Neuronal stem cell (in vitro differentiated cells): ENCODE results near the gene THAP3.
A peak's percentile ranks its signal among the peaks of the same experiment; 100 is the strongest.

Experiments used
- DNase-seq: peaks from one replicate; pipeline ENCODE4 v3.0.0-alpha.2; 2013; ENCODE audit warnings: low spot score
- H2AFZ ChIP-seq: one replicate; pipeline ENCODE4 v1.6.1; 2013; ENCODE audit warnings: mild to moderate bottlenecking, low read length, inconsistent platforms
- H2AK5ac ChIP-seq: 2 replicates; pipeline ENCODE4 v1.6.1; 2013; ENCODE audit warnings: low read depth, mild to moderate bottlenecking, inconsistent platforms, low read length, moderate library complexity, mixed read lengths
- H2BK120ac ChIP-seq: 2 replicates; pipeline ENCODE4 v1.6.1; 2013; ENCODE audit warnings: low read depth, mild to moderate bottlenecking, inconsistent platforms, low read length, moderate library complexity, mixed read lengths
- H2BK12ac ChIP-seq: one replicate; pipeline ENCODE4 v1.6.1; 2013; ENCODE audit warnings: low read length, inconsistent platforms
- H2BK15ac ChIP-seq: 2 replicates; pipeline ENCODE4 v1.6.1; 2013; ENCODE audit warnings: mild to moderate bottlenecking, low read length, inconsistent platforms, mixed read lengths
- H2BK5ac ChIP-seq: one replicate; pipeline ENCODE4 v1.6.1; 2013; ENCODE audit warnings: inconsistent platforms, mild to moderate bottlenecking, low read length, moderate library complexity
- H3K14ac ChIP-seq: one replicate; pipeline ENCODE4 v1.6.1; 2013; ENCODE audit warnings: low read length, inconsistent platforms
- H3K18ac ChIP-seq: 2 replicates; pipeline ENCODE4 v1.6.1; 2013; ENCODE audit warnings: low read length, inconsistent platforms
- H3K23ac ChIP-seq: 2 replicates; pipeline ENCODE4 v1.6.1; 2013; ENCODE audit warnings: low read depth, mild to moderate bottlenecking, mixed read lengths, low read length, inconsistent platforms; ENCODE audit not compliant: poor library complexity
- H3K27ac ChIP-seq: replicated peaks from 3 replicates; pipeline ENCODE4 v1.5.1; 2013; ENCODE audit warnings: low read length, inconsistent platforms
- H3K27me3 ChIP-seq, 3 experiments: 2 replicates each; pipeline ENCODE4 v1.6.1; 2013; ENCODE audit warnings: low read length in 3 of 3, mild to moderate bottlenecking in 2 of 3, inconsistent platforms in 1 of 3, low read depth in 1 of 3, mixed read lengths in 1 of 3, moderate library complexity in 1 of 3; ENCODE audit not compliant: control insufficient read depth in 3 of 3, insufficient read depth in 3 of 3
- H3K36me3 ChIP-seq, 2 donors: replicated peaks in 1 of 2; 2 replicates each; pipeline ENCODE4 v1.6.1; 2013; ENCODE audit warnings: low read length in 2 of 2; ENCODE audit not compliant: control insufficient read depth in 2 of 2, insufficient read depth in 2 of 2
- H3K4ac ChIP-seq: 2 replicates; pipeline ENCODE4 v1.6.1; 2013; ENCODE audit warnings: inconsistent platforms, mild to moderate bottlenecking, low read length, moderate library complexity
- H3K4me1 ChIP-seq, 2 donors: 1 replicate in 1 of 2; 2 replicates in 1 of 2; pipeline ENCODE4 v1.6.1; 2013; ENCODE audit warnings: low read length in 2 of 2, low read depth in 1 of 2; ENCODE audit not compliant: control insufficient read depth in 2 of 2, insufficient read depth in 1 of 2
- H3K4me2 ChIP-seq: one replicate; pipeline ENCODE4 v1.6.1; 2013; ENCODE audit warnings: mild to moderate bottlenecking, low read length, inconsistent platforms; ENCODE audit not compliant: insufficient read depth, poor library complexity, severe bottlenecking
- H3K4me3 ChIP-seq, 2 donors: 2 replicates each; pipeline ENCODE4 v1.5.1; 2013; ENCODE audit warnings: low read length in 2 of 2, mild to moderate bottlenecking in 2 of 2, inconsistent platforms in 1 of 2, moderate library complexity in 1 of 2
- H3K79me1 ChIP-seq: one replicate; pipeline ENCODE4 v1.6.1; 2013; ENCODE audit warnings: low read depth, mild to moderate bottlenecking, inconsistent platforms, low read length, moderate library complexity
- H3K9ac ChIP-seq: one replicate; pipeline ENCODE4 v1.6.1; 2013; ENCODE audit warnings: mild to moderate bottlenecking, low read depth, low read length, inconsistent platforms; ENCODE audit not compliant: poor library complexity
- H3K9me3 ChIP-seq, 2 donors: replicated peaks in 1 of 2; 2 replicates each; pipeline versions ENCODE3 to v1.6.1; 2013; ENCODE audit warnings: low read length in 2 of 2, mild to moderate bottlenecking in 2 of 2, inconsistent platforms in 1 of 2, low read depth in 1 of 2, mixed read lengths in 1 of 2, moderate library complexity in 1 of 2; ENCODE audit not compliant: control insufficient read depth in 2 of 2, insufficient read depth in 1 of 2
- H4K8ac ChIP-seq: one replicate; pipeline ENCODE4 v1.6.1; 2013; ENCODE audit warnings: low read depth, mild to moderate bottlenecking, inconsistent platforms, low read length, moderate library complexity
- H4K91ac ChIP-seq: one replicate; pipeline ENCODE4 v1.6.1; 2013; ENCODE audit warnings: low read length, low read depth, mild to moderate bottlenecking, inconsistent platforms; ENCODE audit not compliant: poor library complexity
- WGBS, 2 donors: extraction: QIAGEN DNeasy Blood & Tissue Kit; methylation state at CpG; one replicate each; pipeline ENCODE4 v1.1.7; 2013; ENCODE audit warnings: missing lambda C conversion rate in 2 of 2, mixed read lengths in 1 of 2; ENCODE audit not compliant: insufficient read length in 2 of 2, insufficient replicate concordance in 1 of 2; ENCODE audit errors: extremely low coverage in 2 of 2; 5-methylcytosine and 5-hydroxymethylcytosine counted together

Gene THAP3

GRCh38 chr1:6579374-6580118 is 45.1 kb upstream of the THAP3 start, which contains the start of gene ZBTB48:
TSS of gene ZBTB48 (plus strand) at chr1:6579994. CDS start at chr1:6580610, 616 bp downstream.
- H3K27ac ChIP-seq, result peak within 1 kb of the TSS; percentile 65

DNA sequence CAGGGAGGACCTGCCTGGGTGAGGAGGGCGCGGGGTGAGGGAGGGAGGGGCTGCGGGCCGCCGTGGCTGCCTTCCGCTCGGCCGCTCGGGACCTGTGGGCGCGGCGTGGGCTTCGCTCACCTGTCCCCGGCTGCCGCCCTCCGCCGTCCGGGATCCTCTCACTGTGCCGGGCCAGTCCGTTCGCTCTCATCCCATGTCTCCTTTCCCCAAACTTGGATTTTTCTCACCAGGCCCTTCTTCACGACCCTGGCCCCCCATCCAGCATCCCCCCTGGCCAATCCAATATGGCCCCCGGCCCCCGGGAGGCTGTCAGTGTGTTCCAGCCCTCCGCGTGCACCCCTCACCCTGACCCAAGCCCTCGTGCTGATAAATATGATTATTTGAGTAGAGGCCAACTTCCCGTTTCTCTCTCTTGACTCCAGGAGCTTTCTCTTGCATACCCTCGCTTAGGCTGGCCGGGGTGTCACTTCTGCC is 44.5 kb upstream of the THAP3 start:
- Histone ChIP-seq H4K8ac (no peak overlapping the region), H3K4me3 (peak overlapping the region; percentile 69 to 83), H2BK120ac (peak overlapping the region; percentile 40), H2BK12ac (no peak overlapping the region), H3K36me3 (peaks cover 6 to 18% of the 10 kb centered on the region in 2 donors), H3K4me1 (peaks cover 14 to 27% of the 10 kb centered on the region in 2 donors), H2AFZ (peak overlapping the region; percentile 90), H2BK5ac (peak overlapping the region; percentile 83), H3K4me2 (peak overlapping the region; percentile 77), H2BK15ac (no peak overlapping the region), H3K79me1 (peaks cover 15% of the 10 kb centered on the region), H4K91ac (no peak overlapping the region), H3K27me3 (no peaks in the 10 kb centered on the region), H3K23ac (peak overlapping the region; percentile 98), H3K27ac (no peak overlapping the region), H3K9me3 (no peaks in the 10 kb centered on the region), H3K4ac (no peak overlapping the region), H3K9ac (peak overlapping the region; percentile 97), H2AK5ac (peak overlapping the region; percentile 42), H3K18ac (peak overlapping the region; percentile 98), H3K14ac (peak overlapping the region; percentile 71)
- no peak for DNase-seq
- no CpG with 5 or more reads among the region's 30 CpGs for WGBS, 2 donors

More at GRCh38 chr1:6579374-6580118, 45.1 kb upstream of the THAP3 start, which contains the start of gene ZBTB48:
- Histone ChIP-seq H3K4ac (peak within 1 kb of the TSS; percentile 53), H2BK15ac (peak within 1 kb of the TSS; percentile 11), H3K9ac (peak within 1 kb of the TSS; percentile 97), H3K4me3 (peak within 1 kb of the TSS; percentile 69 to 83), H3K23ac (peak within 1 kb of the TSS; percentile 98), H3K36me3 (peaks cover 6 to 15% of the 10 kb centered on the region in 2 donors), H2AK5ac (peak within 1 kb of the TSS; percentile 63), H2AFZ (peak within 1 kb of the TSS; percentile 91), H2BK5ac (peak within 1 kb of the TSS; percentile 83), H3K18ac (peak within 1 kb of the TSS; percentile 98), H3K79me1 (peaks cover 15% of the 10 kb centered on the region), H3K14ac (peak within 1 kb of the TSS; percentile 77), H3K4me1 (peaks cover 14 to 27% of the 10 kb centered on the region in 2 donors), H3K4me2 (peak within 1 kb of the TSS; percentile 84), H2BK12ac (peak within 1 kb of the TSS; percentile 14), H3K9me3 (no peaks in the 10 kb centered on the region), H3K27me3 (no peaks in the 10 kb centered on the region), H2BK120ac (peak within 1 kb of the TSS; percentile 52), H4K91ac (peak within 1 kb of the TSS; percentile 7), H4K8ac (peak within 1 kb of the TSS; percentile 52)
- peak; percentile 97 for DNase-seq
- no CpG with 5 or more reads among the region's 58 CpGs for WGBS, 2 donors

DNA sequence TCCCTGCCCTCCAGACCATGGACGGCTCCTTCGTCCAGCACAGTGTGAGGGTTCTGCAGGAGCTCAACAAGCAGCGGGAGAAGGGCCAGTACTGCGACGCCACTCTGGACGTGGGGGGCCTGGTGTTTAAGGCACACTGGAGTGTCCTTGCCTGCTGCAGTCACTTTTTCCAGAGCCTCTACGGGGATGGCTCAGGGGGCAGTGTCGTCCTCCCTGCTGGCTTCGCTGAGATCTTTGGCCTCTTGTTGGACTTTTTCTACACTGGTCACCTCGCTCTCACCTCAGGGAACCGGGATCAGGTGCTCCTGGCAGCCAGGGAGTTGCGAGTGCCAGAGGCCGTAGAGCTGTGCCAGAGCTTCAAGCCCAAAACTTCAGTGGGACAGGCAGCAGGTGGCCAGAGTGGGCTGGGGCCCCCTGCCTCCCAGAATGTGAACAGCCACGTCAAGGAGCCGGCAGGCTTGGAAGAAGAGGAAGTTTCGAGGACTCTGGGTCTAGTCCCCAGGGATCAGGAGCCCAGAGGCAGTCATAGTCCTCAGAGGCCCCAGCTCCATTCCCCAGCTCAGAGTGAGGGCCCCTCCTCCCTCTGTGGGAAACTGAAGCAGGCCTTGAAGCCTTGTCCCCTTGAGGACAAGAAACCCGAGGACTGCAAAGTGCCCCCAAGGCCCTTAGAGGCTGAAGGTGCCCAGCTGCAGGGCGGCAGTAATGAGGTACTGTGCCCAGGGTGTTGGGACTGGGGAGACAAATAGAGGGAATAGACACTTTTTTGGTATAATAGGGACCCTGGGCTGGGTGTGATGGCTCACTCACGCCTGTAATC is 43.9 kb upstream of the THAP3 start:
- Histone ChIP-seq H2AFZ (no peak overlapping the region), H4K91ac (no peak overlapping the region), H3K4me2 (peak overlapping the region; percentile 77), H2AK5ac (no peak overlapping the region), H4K8ac (no peak overlapping the region), H3K4ac (no peak overlapping the region), H3K4me1 (peaks cover 14 to 27% of the 10 kb centered on the region in 2 donors), H3K79me1 (peaks cover 15% of the 10 kb centered on the region), H3K23ac (peak overlapping the region; percentile 61), H3K36me3 (peaks cover 6 to 18% of the 10 kb centered on the region in 2 donors), H2BK5ac (no peak overlapping the region), H3K4me3 (peak overlapping the region; percentile 69 to 83), H2BK15ac (no peak overlapping the region), H2BK12ac (no peak overlapping the region), H2BK120ac (peak overlapping the region; percentile 40), H3K9me3 (no peaks in the 10 kb centered on the region), H3K9ac (no peak overlapping the region), H3K18ac (peak overlapping the region; percentile 36), H3K14ac (no peak overlapping the region), H3K27ac (no peak overlapping the region), H3K27me3 (no peaks in the 10 kb centered on the region)
- DNase-seq, result no peak
- no CpG with 5 or more reads among the region's 19 CpGs for WGBS, 2 donors
